Esophagus muscularis mucosa (tissue), 4 donors: ENCODE measurements around the gene LCA5L. TPM values are rescaled to one million over a fixed set of nuclear protein-coding genes. Genes with fewer than 3 reads are reported as not detected.

Experiments
- DNase-seq: peaks from one replicate; pipeline ENCODE4 v3.0.0-alpha.2; 2017; ENCODE audit errors: extremely low spot score
- H3K27ac ChIP-seq, 4 donors: fragments of 200-600 bp; sonication (generic); replicated peaks in 1 of 4; 1 replicate in 3 of 4; 2 replicates in 1 of 4; pipeline ENCODE4 v1.5.1; 2016 to 2019; ENCODE audit warnings: mild to moderate bottlenecking in 1 of 4
- H3K27me3 ChIP-seq, 4 donors: fragments of 200-600 bp; sonication (generic); one replicate each; pipeline versions ENCODE4 v1.5.1 to v1.6.0; 2016 to 2019
- H3K36me3 ChIP-seq, 4 donors: fragments of 200-600 bp; sonication (generic); one replicate each; pipeline ENCODE4 v1.5.1; 2016 to 2019
- H3K4me1 ChIP-seq, 4 donors: fragments of 200-600 bp; sonication (generic); one replicate each; pipeline ENCODE4 v1.5.1; 2016 to 2019
- H3K4me3 ChIP-seq, 4 donors: fragments of 200-600 bp; sonication (generic); 1 replicate in 2 of 4; 2 replicates in 2 of 4; pipeline ENCODE4 v1.5.1; 2016 to 2019; ENCODE audit warnings: mild to moderate bottlenecking in 4 of 4, moderate library complexity in 1 of 4
- H3K9me3 ChIP-seq, 4 donors: fragments of 200-600 bp; sonication (generic); 1 replicate in 3 of 4; 2 replicates in 1 of 4; pipeline ENCODE4 v1.5.1; 2016 to 2019
- EP300 ChIP-seq: sonication (generic); formaldehyde crosslinking; IDR thresholded peaks from one replicate; pipeline ENCODE4 v1.6.1; 2017; ENCODE audit warnings: antibody characterized with exemption
- POLR2A ChIP-seq: fragments of 450-650 bp; IDR thresholded peaks from one replicate; pipeline ENCODE4 v1.6.1; 2017; ENCODE audit warnings: antibody characterized with exemption, moderate library complexity, mild to moderate bottlenecking, low read depth
- POLR2AphosphoS5 ChIP-seq, 2 donors: sonication (generic); formaldehyde crosslinking; IDR thresholded peaks; one replicate each; pipeline ENCODE4 v1.6.1; 2017; ENCODE audit warnings: antibody characterized with exemption in 2 of 2
- whole genome bisulfite sequencing: methylation state at CpG from one replicate; pipeline ENCODE4 v1.1.5; 2018; 5-methylcytosine and 5-hydroxymethylcytosine counted together
- intact Hi-C: fragments of 100-400 bp; cut with DNase I; formaldehyde crosslinking; loops from one replicate; pipeline ENCODE4 v1.15.1; 2023
- total RNA-seq, 4 donors: library from RNA; depleted of rRNA; stranded (reverse); fragments of >200 nt; gene quantifications; one replicate each; pipeline versions ENCODE4 v1.1.0 to v1.2.1, GENCODE V29; 2016
- TF ChIP-seq, protein P1 (sequence below), 3 experiments: fragments of 200-600 bp in 2 of 3; fragments of 450-650 bp in 1 of 3; sonication (generic) in 2 of 3; IDR thresholded peaks; one replicate each; pipeline ENCODE4 v1.5.1; 2017 to 2019; ENCODE audit warnings: antibody characterized with exemption in 3 of 3, mild to moderate bottlenecking in 2 of 3, moderate library complexity in 1 of 3

The LCA5L gene
- total RNA-seq, result 1 to 10 TPM in 3 of 4 donors, under 1 TPM in 1; 0.83 to 2.8 (median 2.2) TPM

DNA sequence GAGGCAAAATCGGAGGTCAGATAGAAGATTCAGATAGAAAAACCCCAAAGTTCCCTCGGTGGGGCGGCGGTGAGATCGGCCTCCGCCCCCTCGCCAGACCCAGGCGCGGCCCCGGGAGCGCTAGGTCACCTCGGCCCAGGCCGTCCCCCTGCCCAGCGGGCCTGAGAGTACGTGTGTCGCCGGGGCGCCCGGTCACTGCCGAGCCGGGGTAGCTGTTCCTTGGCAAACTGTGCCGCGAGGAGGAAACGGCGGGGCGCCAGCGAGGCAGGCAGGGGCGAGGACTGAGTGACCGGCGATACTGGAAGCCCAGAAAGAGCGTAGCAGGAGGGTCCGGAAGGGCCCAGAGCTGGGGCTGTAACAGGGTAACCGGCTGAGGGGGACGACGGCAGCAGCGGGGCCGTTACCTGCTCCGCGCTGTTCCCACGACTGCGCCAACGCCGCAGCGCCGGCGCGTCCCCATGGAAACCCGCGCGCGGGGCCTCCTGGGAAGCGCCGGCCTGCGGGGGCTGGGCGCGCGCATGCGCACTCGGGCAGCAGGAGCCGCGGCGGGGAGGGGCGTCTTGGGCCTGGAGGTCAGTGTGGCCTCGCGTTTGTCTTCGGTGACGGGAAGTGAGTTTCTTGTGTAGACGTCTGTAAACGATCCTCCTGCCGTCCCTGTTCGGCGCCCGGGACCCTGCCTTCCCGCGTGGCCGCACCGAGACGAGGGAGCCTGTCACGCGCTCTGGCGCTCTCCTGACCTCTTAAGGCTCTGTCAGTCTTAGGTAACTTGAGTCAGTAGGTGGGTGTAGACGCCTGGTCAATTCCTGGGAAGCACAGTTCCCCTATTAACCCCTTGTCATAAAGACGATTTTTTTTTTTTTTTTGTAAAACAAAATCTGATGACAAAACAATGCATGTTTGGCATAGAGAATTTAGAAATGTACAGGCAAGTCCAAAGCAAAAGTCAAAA is at the start of gene LCA5L:
Gene LCA5L, minus strand, starts transcription at position 458 of the 949 bp plus-strand sequence. CDS start 17,285 bp downstream, outside the sequence.
- TF ChIP-seq, protein P1, sequence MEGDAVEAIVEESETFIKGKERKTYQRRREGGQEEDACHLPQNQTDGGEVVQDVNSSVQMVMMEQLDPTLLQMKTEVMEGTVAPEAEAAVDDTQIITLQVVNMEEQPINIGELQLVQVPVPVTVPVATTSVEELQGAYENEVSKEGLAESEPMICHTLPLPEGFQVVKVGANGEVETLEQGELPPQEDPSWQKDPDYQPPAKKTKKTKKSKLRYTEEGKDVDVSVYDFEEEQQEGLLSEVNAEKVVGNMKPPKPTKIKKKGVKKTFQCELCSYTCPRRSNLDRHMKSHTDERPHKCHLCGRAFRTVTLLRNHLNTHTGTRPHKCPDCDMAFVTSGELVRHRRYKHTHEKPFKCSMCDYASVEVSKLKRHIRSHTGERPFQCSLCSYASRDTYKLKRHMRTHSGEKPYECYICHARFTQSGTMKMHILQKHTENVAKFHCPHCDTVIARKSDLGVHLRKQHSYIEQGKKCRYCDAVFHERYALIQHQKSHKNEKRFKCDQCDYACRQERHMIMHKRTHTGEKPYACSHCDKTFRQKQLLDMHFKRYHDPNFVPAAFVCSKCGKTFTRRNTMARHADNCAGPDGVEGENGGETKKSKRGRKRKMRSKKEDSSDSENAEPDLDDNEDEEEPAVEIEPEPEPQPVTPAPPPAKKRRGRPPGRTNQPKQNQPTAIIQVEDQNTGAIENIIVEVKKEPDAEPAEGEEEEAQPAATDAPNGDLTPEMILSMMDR (IDR thresholded peaks at IDR 0.05), result peak in 2 of 3 experiments; percentile 9 to 13
- peak; percentile 83 to 87 for TF ChIP-seq POLR2AphosphoS5 (IDR thresholded peaks at IDR 0.05)
- peak; percentile 29 for TF ChIP-seq POLR2A
- no peak for TF ChIP-seq EP300
- under 1% methylated on average over 29 of the region's 83 CpGs for WGBS
- DNase-seq, result peak; percentile 97
- Histone ChIP-seq H3K36me3 (no peaks in the 10 kb centered on the region), H3K9me3 (no peaks in the 10 kb centered on the region), H3K27ac (peak within 1 kb of the TSS; percentile 90 to 94 (median 92)), H3K4me3 (peak within 1 kb of the TSS; percentile 71 to 93 (median 81)), H3K4me1 (peaks cover 7 to 23% (median 19%) of the 10 kb centered on the region in 4 donors), H3K27me3 (no peaks in the 10 kb centered on the region)
- intact Hi-C loops, result no loop called here

- peaks cover 4 to 9% (median 7%) of the 10 kb centered on the region in 4 donors for H3K4me1 ChIP-seq
- H3K4me3 ChIP-seq, result no peak overlapping the region
- H3K27me3 ChIP-seq, result no peaks in the 10 kb centered on the region
- H3K36me3 ChIP-seq, result peaks cover 0 to 9% (median 0%) of the 10 kb centered on the region in 4 donors
- peaks cover 0 to 6% (median 0%) of the 10 kb centered on the region in 4 donors for H3K9me3 ChIP-seq
- H3K27ac ChIP-seq, result no peak overlapping the region
- TF ChIP-seq, protein P1 (IDR thresholded peaks at IDR 0.05), result no peak
- no peak for TF ChIP-seq EP300
- no peak for TF ChIP-seq POLR2A
- no peak for TF ChIP-seq POLR2AphosphoS5 (IDR thresholded peaks at IDR 0.05)
- no peak for DNase-seq
- 81% methylated on average over 1 of the region's 1 CpG for WGBS
- intact Hi-C loops, result no loop called here
These were observed 43.9 kb upstream of the LCA5L start for GRCh38 chr21:39489380-39489924.

GRCh38 chr21:39484711-39485276 is 39.2 kb upstream of the LCA5L start:
- peak overlapping the region; percentile 43 to 72 (median 56) for H3K27ac ChIP-seq
- TF ChIP-seq, protein P1 (IDR thresholded peaks at IDR 0.05), result no peak
- TF ChIP-seq EP300, result peak; percentile 91
- peak; percentile 70 to 82 for TF ChIP-seq POLR2AphosphoS5 (IDR thresholded peaks at IDR 0.05)
- H3K36me3 ChIP-seq, result peaks cover 0 to 9% (median 0%) of the 10 kb centered on the region in 4 donors
- no peak for DNase-seq
- no peaks in the 10 kb centered on the region for H3K27me3 ChIP-seq
- no peak overlapping the region for H3K4me3 ChIP-seq
- WGBS, result 19% methylated on average over 6 of the region's 6 CpGs
- no peaks in the 10 kb centered on the region for H3K9me3 ChIP-seq
- H3K4me1 ChIP-seq, result peaks cover 5 to 30% (median 23%) of the 10 kb centered on the region in 4 donors
- intact Hi-C loops, result no loop called here

GRCh38 chr21:39483917-39484316 is 38.3 kb upstream of the LCA5L start:
- WGBS, result 58% methylated on average over 1 of the region's 1 CpG
- no peaks in the 10 kb centered on the region for H3K9me3 ChIP-seq
- H3K4me3 ChIP-seq, result no peak overlapping the region
- H3K27ac ChIP-seq, result peak overlapping the region; percentile 43 to 72 (median 56)
- H3K36me3 ChIP-seq, result peaks cover 0 to 9% (median 0%) of the 10 kb centered on the region in 4 donors
- H3K4me1 ChIP-seq, result peaks cover 5 to 30% (median 23%) of the 10 kb centered on the region in 4 donors
- TF ChIP-seq EP300, result no peak
- no peak for TF ChIP-seq POLR2A
- no peak for TF ChIP-seq POLR2AphosphoS5 (IDR thresholded peaks at IDR 0.05)
- TF ChIP-seq, protein P1 (IDR thresholded peaks at IDR 0.05), result no peak
- H3K27me3 ChIP-seq, result no peaks in the 10 kb centered on the region
- intact Hi-C loops, result no loop called here
- DNase-seq, result no peak
